ENCODE results near the gene NHERF2.

Gene NHERF2

GRCh38 chr16:1990101-1990350 lies 36.7 kb upstream of the NHERF2 start:
- Histone ChIP-seq H3K9me3 (peaks cover 10% of the 10 kb centered on the region), H3K36me3 (peaks cover 17% of the 10 kb centered on the region), H3K4me3 (ENCODE audit: low read depth, low read length) (peak overlapping the region; percentile 46), H3K4me1 (no peaks in the 10 kb centered on the region), H3K27me3 (peaks cover 29% of the 10 kb centered on the region)
- no peak for TF ChIP-seq CTCF (IDR thresholded peaks at IDR 0.05; ENCODE audit: low read depth, low read length)
- no peak for DNase-seq

- H3K9me3 ChIP-seq: peaks cover 10% of the 10 kb centered on the region
- H3K4me3 ChIP-seq (ENCODE audit: low read depth, low read length): peak overlapping the region; percentile 46
- peaks cover 20% of the 10 kb centered on the region for H3K36me3 ChIP-seq
- H3K27me3 ChIP-seq: peaks cover 29% of the 10 kb centered on the region
- DNase-seq: no peak
- TF ChIP-seq CTCF (IDR thresholded peaks at IDR 0.05; ENCODE audit: low read depth, low read length): no peak
- no peaks in the 10 kb centered on the region for H3K4me1 ChIP-seq
These were observed 36.2 kb upstream of the NHERF2 start for GRCh38 chr16:1990351-1991134.

GRCh38 chr16:1991135-1991551 lies 35.6 kb upstream of the NHERF2 start:
- Histone ChIP-seq H3K4me3 (ENCODE audit: low read depth, low read length) (no peak overlapping the region), H3K27me3 (peaks cover 29% of the 10 kb centered on the region), H3K36me3 (peaks cover 16% of the 10 kb centered on the region), H3K4me1 (no peaks in the 10 kb centered on the region), H3K9me3 (peaks cover 10% of the 10 kb centered on the region)
- TF ChIP-seq CTCF (IDR thresholded peaks at IDR 0.05; ENCODE audit: low read depth, low read length): no peak
- no peak for DNase-seq

- peaks cover 11% of the 10 kb centered on the region for H3K36me3 ChIP-seq
- no peak for TF ChIP-seq CTCF (IDR thresholded peaks at IDR 0.05; ENCODE audit: low read depth, low read length)
- H3K4me1 ChIP-seq: no peaks in the 10 kb centered on the region
- no peak for DNase-seq
- peaks cover 29% of the 10 kb centered on the region for H3K27me3 ChIP-seq
- peaks cover 10% of the 10 kb centered on the region for H3K9me3 ChIP-seq
- H3K4me3 ChIP-seq (ENCODE audit: low read depth, low read length): no peak overlapping the region
These were observed 35.1 kb upstream of the NHERF2 start for GRCh38 chr16:1991588-1991947.

- Histone ChIP-seq H3K4me3 (ENCODE audit: low read depth, low read length) (no peak overlapping the region), H3K4me1 (no peaks in the 10 kb centered on the region), H3K9me3 (peaks cover 10% of the 10 kb centered on the region), H3K36me3 (peaks cover 11% of the 10 kb centered on the region), H3K27me3 (peaks cover 29% of the 10 kb centered on the region)
- TF ChIP-seq CTCF (IDR thresholded peaks at IDR 0.05; ENCODE audit: low read depth, low read length): no peak
- peak; percentile 98 for DNase-seq
These were observed 34.6 kb upstream of the NHERF2 start for GRCh38 chr16:1991948-1992703.

- TF ChIP-seq CTCF (IDR thresholded peaks at IDR 0.05; ENCODE audit: low read depth, low read length): no peak
- Histone ChIP-seq H3K27me3 (peaks cover 29% of the 10 kb centered on the region), H3K4me3 (ENCODE audit: low read depth, low read length) (no peak overlapping the region), H3K4me1 (no peaks in the 10 kb centered on the region), H3K36me3 (peaks cover 18% of the 10 kb centered on the region), H3K9me3 (peaks cover 10% of the 10 kb centered on the region)
- no peak for DNase-seq
These were observed 33.9 kb upstream of the NHERF2 start for GRCh38 chr16:1992704-1993317.
